Cardiac septum (tissue), 1 donor: Measurements from ENCODE around the gene ZNF615. TPM values are rescaled to one million over a fixed set of nuclear protein-coding genes. Genes with fewer than 3 reads are reported as not detected.
"Not testable (repeated sequence)": the region's sequence is repeated elsewhere in the genome, so short reads cannot be mapped to it uniquely, and the experiment has no call there.

ENCODE experiments used
- DNase-seq: peaks from one replicate; pipeline ENCODE4 v3.0.0-alpha.2; 2020; ENCODE audit warnings: low spot score
- intact Hi-C: fragments of 100-400 bp; cut with DNase I; formaldehyde crosslinking; loops from one replicate; pipeline ENCODE4 v1.14.0; 2022
- total RNA-seq: library from RNA; stranded (reverse); fragmentation: NEBNext Ultra II Directional; extraction: Animal tissue kit (Norgen Biotek cat#: 25700); gene quantifications from one replicate; pipeline ENCODE4 v1.2.1, GENCODE V29; 2021
- donor health status: DM: no; HTN: no; CAD: no.

The ZNF615 gene
- total RNA-seq, 1 donor from 2014 or later, result 11.8 TPM

GRCh38 chr19:51986309-51987291, 21.4 kb downstream of the ZNF615 start, which contains the start of gene ZNF350:
Gene ZNF350, minus strand, starts transcription at chr19:51986840. Its CDS starts 12,480 bp downstream, at chr19:51974360.
- intact Hi-C loops, result loop anchor here (1.0 to 5.0 kb wide), 4 partner anchors 41 to 99 kb away; partner anchors contain the start of genes ZNF432, ZNF577, ZNF613 and ZNF614

GRCh38 chr19:51983361-51983760, 24.6 kb downstream of the ZNF615 start:
- DNase-seq, result no peak
- intact Hi-C loops, result no loop called here

More at GRCh38 chr19:51986309-51987291, 21.4 kb downstream of the ZNF615 start, which contains the start of gene ZNF350:
- DNase-seq, result peak; percentile 98

- DNase-seq, intact Hi-C loops: not testable (repeated sequence)
Measured at GRCh38 chr19:51980926-51981325, 27.1 kb downstream of the ZNF615 start.

GRCh38 chr19:51980116-51980736, 27.8 kb downstream of the ZNF615 start:
- intact Hi-C loops, result no loop called here
- DNase-seq, result no peak

GRCh38 chr19:51978882-51979281, 29.1 kb downstream of the ZNF615 start:
- intact Hi-C loops, result no loop called here

GRCh38 chr19:51977346-51977745, 30.7 kb downstream of the ZNF615 start:
- intact Hi-C loops, result no loop called here
- DNase-seq, result no peak

More at GRCh38 chr19:51978882-51979281, 29.1 kb downstream of the ZNF615 start:
- no peak for DNase-seq

GRCh38 chr19:51976852-51977251, 31.2 kb downstream of the ZNF615 start:
- intact Hi-C loops, result no loop called here
- DNase-seq, result no peak

- DNase-seq, intact Hi-C loops: not testable (repeated sequence)
Measured at GRCh38 chr19:51975787-51976186, 32.2 kb downstream of the ZNF615 start.

GRCh38 chr19:51971624-51972023, 36.4 kb downstream of the ZNF615 start:
- intact Hi-C loops, result no loop called here
- no peak for DNase-seq

- intact Hi-C loops, result no loop called here
Measured at GRCh38 chr19:51970718-51971117, 37.3 kb downstream of the ZNF615 start.

GRCh38 chr19:51965583-51965982, 42.4 kb downstream of the ZNF615 start:
- intact Hi-C loops, result no loop called here
- no peak for DNase-seq

More at GRCh38 chr19:51970718-51971117, 37.3 kb downstream of the ZNF615 start:
- DNase-seq, result no peak

GRCh38 chr19:51960621-51961233, 47.3 kb downstream of the ZNF615 start:
- intact Hi-C loops, DNase-seq: not testable (repeated sequence)

- DNase-seq, result no peak
- intact Hi-C loops, result no loop called here
Measured at GRCh38 chr19:51959791-51960190, 48.2 kb downstream of the ZNF615 start.

GRCh38 chr19:51957846-51958245, 50.2 kb downstream of the ZNF615 start:
- intact Hi-C loops, DNase-seq: not testable (repeated sequence)

GRCh38 chr19:51948975-51949374, 59.0 kb downstream of the ZNF615 start:
- intact Hi-C loops, result no loop called here
- DNase-seq, result peak; percentile 78

GRCh38 chr19:51946602-51947001, 61.4 kb downstream of the ZNF615 start:
- no peak for DNase-seq
- intact Hi-C loops, result no loop called here

- DNase-seq, result no peak
- intact Hi-C loops, result no loop called here
Measured at GRCh38 chr19:51944798-51945552, 63.0 kb downstream of the ZNF615 start.
